Loucy (cell line): Measurements from ENCODE around the gene TLR8.

ENCODE experiments used
- H2AFZ ChIP-seq: fragments of 200-600 bp; sonication (generic); 2 replicates; pipeline ENCODE4 v1.6.0; 2016; ENCODE audit warnings: antibody characterized with exemption, mild to moderate bottlenecking, low read length, moderate library complexity
- H3F3A ChIP-seq: fragments of 200-600 bp; 2 replicates; pipeline ENCODE4 v1.6.0; 2016; ENCODE audit warnings: antibody characterized with exemption, low read depth, mild to moderate bottlenecking
- H3K27me3 ChIP-seq: fragments of 200-600 bp; sonication (generic); 2 replicates; pipeline ENCODE4 v1.6.1; 2014; ENCODE audit warnings: low read length, mild to moderate bottlenecking; ENCODE audit not compliant: insufficient read depth, poor library complexity, severe bottlenecking
- H3K36me3 ChIP-seq: fragments of 200-600 bp; sonication (generic); 2 replicates; pipeline ENCODE4 v1.6.1; 2016; ENCODE audit warnings: low read length; ENCODE audit not compliant: insufficient read depth
- H3K4me1 ChIP-seq: fragments of 200-600 bp; sonication (generic); 2 replicates; pipeline ENCODE4 v1.5.1; 2014; ENCODE audit warnings: low read length, mild to moderate bottlenecking; ENCODE audit not compliant: insufficient read depth, poor library complexity, severe bottlenecking
- H3K4me2 ChIP-seq: fragments of 200-600 bp; sonication (generic); 2 replicates; pipeline ENCODE4 v1.6.0; 2014; ENCODE audit warnings: antibody characterized with exemption, low read length, low read depth, mild to moderate bottlenecking; ENCODE audit not compliant: poor library complexity, severe bottlenecking
- H3K4me3 ChIP-seq: fragments of 200-600 bp; sonication (generic); 2 replicates; pipeline ENCODE4 v1.5.1; 2014; ENCODE audit warnings: low read length, mild to moderate bottlenecking, mixed read lengths; ENCODE audit not compliant: poor library complexity, severe bottlenecking
- H3K79me2 ChIP-seq: fragments of 200-600 bp; sonication (generic); 2 replicates; pipeline ENCODE4 v1.6.1; 2014; ENCODE audit warnings: low read length; ENCODE audit not compliant: insufficient read depth
- H3K9ac ChIP-seq: fragments of 200-600 bp; sonication (generic); 2 replicates; pipeline ENCODE4 v1.6.0; 2014; ENCODE audit warnings: mild to moderate bottlenecking, low read depth, low read length, moderate library complexity; ENCODE audit not compliant: poor library complexity, severe bottlenecking
- H3K9me2 ChIP-seq: fragments of 200-600 bp; sonication (generic); replicated peaks from 2 replicates; pipeline ENCODE4 v1.6.1; 2016; ENCODE audit warnings: low read depth, low read length, mixed read lengths
- H3K9me3 ChIP-seq: fragments of 200-600 bp; sonication (generic); 2 replicates; pipeline ENCODE4 v1.6.1; 2014; ENCODE audit warnings: mild to moderate bottlenecking, antibody characterized with exemption, low read length, low read depth; ENCODE audit not compliant: insufficient read depth
- H4K20me1 ChIP-seq: fragments of 200-600 bp; sonication (generic); 2 replicates; pipeline ENCODE4 v1.6.0; 2014; ENCODE audit warnings: antibody characterized with exemption, low read length, mild to moderate bottlenecking; ENCODE audit not compliant: insufficient read depth, poor library complexity, severe bottlenecking
- EZH2phosphoT487 ChIP-seq: fragments of 200-600 bp; IDR thresholded peaks from 2 replicates; pipeline ENCODE4 v1.6.1; 2018; ENCODE audit warnings: antibody characterized with exemption, mild to moderate bottlenecking, moderate library complexity, borderline replicate concordance
- TF ChIP-seq, protein P1 (sequence below): fragments of 200-600 bp; sonication (generic); conservative IDR thresholded peaks from 2 replicates; pipeline ENCODE4 v1.5.1; 2014; ENCODE audit warnings: mild to moderate bottlenecking, antibody characterized with exemption, low read length

Gene TLR8

DNA sequence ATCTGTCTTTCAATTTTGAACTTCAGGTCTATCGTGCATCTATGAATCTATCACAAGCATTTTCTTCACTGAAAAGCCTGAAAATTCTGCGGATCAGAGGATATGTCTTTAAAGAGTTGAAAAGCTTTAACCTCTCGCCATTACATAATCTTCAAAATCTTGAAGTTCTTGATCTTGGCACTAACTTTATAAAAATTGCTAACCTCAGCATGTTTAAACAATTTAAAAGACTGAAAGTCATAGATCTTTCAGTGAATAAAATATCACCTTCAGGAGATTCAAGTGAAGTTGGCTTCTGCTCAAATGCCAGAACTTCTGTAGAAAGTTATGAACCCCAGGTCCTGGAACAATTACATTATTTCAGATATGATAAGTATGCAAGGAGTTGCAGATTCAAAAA lies 19.9 kb upstream of the TLR8 start:
- Histone ChIP-seq H3K9me3 (no peaks in the 10 kb centered on the region), H3K27me3 (no peaks in the 10 kb centered on the region), H3K4me2 (no peak overlapping the region), H3K9ac (no peak overlapping the region), H3K4me3 (no peak overlapping the region), H3K9me2 (no peaks in the 10 kb centered on the region), H3K36me3 (no peaks in the 10 kb centered on the region), H2AFZ (no peak overlapping the region), H4K20me1 (no peaks in the 10 kb centered on the region), H3K4me1 (no peaks in the 10 kb centered on the region), H3F3A (no peaks in the 10 kb centered on the region), H3K79me2 (no peaks in the 10 kb centered on the region)
- no peak for TF ChIP-seq EZH2phosphoT487
- TF ChIP-seq, protein P1, sequence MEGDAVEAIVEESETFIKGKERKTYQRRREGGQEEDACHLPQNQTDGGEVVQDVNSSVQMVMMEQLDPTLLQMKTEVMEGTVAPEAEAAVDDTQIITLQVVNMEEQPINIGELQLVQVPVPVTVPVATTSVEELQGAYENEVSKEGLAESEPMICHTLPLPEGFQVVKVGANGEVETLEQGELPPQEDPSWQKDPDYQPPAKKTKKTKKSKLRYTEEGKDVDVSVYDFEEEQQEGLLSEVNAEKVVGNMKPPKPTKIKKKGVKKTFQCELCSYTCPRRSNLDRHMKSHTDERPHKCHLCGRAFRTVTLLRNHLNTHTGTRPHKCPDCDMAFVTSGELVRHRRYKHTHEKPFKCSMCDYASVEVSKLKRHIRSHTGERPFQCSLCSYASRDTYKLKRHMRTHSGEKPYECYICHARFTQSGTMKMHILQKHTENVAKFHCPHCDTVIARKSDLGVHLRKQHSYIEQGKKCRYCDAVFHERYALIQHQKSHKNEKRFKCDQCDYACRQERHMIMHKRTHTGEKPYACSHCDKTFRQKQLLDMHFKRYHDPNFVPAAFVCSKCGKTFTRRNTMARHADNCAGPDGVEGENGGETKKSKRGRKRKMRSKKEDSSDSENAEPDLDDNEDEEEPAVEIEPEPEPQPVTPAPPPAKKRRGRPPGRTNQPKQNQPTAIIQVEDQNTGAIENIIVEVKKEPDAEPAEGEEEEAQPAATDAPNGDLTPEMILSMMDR = no peak

DNA sequence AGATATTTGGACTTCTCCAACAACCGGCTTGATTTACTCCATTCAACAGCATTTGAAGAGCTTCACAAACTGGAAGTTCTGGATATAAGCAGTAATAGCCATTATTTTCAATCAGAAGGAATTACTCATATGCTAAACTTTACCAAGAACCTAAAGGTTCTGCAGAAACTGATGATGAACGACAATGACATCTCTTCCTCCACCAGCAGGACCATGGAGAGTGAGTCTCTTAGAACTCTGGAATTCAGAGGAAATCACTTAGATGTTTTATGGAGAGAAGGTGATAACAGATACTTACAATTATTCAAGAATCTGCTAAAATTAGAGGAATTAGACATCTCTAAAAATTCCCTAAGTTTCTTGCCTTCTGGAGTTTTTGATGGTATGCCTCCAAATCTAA lies 19.3 kb upstream of the TLR8 start:
- H3K9ac ChIP-seq = no peak overlapping the region
- H3K36me3 ChIP-seq = no peaks in the 10 kb centered on the region
- H3K4me1 ChIP-seq = no peaks in the 10 kb centered on the region
- TF ChIP-seq, protein P1 = no peak
- TF ChIP-seq EZH2phosphoT487 = no peak
- no peaks in the 10 kb centered on the region for H3F3A ChIP-seq
- H3K4me2 ChIP-seq = no peak overlapping the region
- no peaks in the 10 kb centered on the region for H4K20me1 ChIP-seq
- no peaks in the 10 kb centered on the region for H3K27me3 ChIP-seq
- H2AFZ ChIP-seq = no peak overlapping the region
- H3K9me3 ChIP-seq = no peaks in the 10 kb centered on the region
- no peaks in the 10 kb centered on the region for H3K79me2 ChIP-seq
- H3K4me3 ChIP-seq = no peak overlapping the region
- no peaks in the 10 kb centered on the region for H3K9me2 ChIP-seq

DNA sequence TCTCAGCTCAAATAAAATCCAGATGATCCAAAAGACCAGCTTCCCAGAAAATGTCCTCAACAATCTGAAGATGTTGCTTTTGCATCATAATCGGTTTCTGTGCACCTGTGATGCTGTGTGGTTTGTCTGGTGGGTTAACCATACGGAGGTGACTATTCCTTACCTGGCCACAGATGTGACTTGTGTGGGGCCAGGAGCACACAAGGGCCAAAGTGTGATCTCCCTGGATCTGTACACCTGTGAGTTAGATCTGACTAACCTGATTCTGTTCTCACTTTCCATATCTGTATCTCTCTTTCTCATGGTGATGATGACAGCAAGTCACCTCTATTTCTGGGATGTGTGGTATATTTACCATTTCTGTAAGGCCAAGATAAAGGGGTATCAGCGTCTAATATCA lies 18.7 kb upstream of the TLR8 start:
- Histone ChIP-seq H4K20me1 (no peaks in the 10 kb centered on the region), H3K4me2 (no peak overlapping the region), H2AFZ (no peak overlapping the region), H3K27me3 (no peaks in the 10 kb centered on the region), H3K4me3 (no peak overlapping the region), H3K79me2 (no peaks in the 10 kb centered on the region), H3K4me1 (no peaks in the 10 kb centered on the region), H3K9me3 (no peaks in the 10 kb centered on the region), H3K9me2 (no peaks in the 10 kb centered on the region), H3F3A (no peaks in the 10 kb centered on the region), H3K36me3 (no peaks in the 10 kb centered on the region), H3K9ac (no peak overlapping the region)
- TF ChIP-seq, protein P1 = no peak
- TF ChIP-seq EZH2phosphoT487 = no peak
